GM12872 (cell line): ENCODE results near the gene PDE11A.

Experiments used
- CTCF ChIP-seq: IDR thresholded peaks from 3 replicates; pipeline ENCODE4 v1.5.1; 2011; ENCODE audit warnings: low read depth, mild to moderate bottlenecking, low read length, moderate library complexity; ENCODE audit not compliant: insufficient read depth

Gene PDE11A

DNA sequence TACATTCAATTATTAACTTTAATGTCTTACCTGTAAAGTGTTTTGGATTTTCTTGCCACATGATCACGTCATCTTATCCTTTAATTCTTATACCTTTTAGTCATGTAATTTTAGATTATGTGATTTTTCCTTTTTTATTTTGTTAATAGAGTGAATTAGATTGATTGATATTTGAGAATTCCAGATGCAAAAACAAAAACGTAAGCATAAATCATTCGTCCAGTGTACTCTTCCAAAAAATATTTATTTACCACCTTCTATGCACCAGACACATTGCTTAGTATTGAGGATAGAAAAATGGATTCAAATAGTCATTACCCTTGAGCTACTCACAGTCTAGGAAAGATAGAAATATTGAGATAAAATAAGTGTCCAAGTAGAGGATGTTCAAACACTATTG, 249.6 kb downstream of the PDE11A start:
- TF ChIP-seq CTCF, result no peak

- no peak for TF ChIP-seq CTCF
Measured at GRCh38 chr2:177818412-177818811, 254.2 kb downstream of the PDE11A start.

DNA sequence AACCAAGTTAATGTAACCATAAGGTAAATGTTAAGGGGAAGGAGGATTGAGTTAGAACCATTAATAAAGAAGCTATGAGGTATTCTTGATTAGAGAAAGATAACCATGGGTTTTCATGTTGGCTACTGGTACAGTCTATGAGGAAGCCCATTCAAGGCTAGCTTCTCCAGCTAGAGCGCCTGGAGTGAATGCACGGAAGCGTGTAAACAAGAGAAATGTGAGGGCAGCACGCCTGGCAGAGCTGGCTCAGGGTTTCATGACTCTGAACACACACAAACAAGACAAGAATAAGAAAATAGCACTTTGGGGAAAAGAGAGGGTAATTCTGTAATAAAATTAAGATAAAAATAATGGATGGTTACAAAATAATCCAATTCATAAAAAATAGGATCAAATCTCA, 255.3 kb downstream of the PDE11A start:
- TF ChIP-seq CTCF, result no peak

- no peak for TF ChIP-seq CTCF
Measured at GRCh38 chr2:177816766-177817165, 255.8 kb downstream of the PDE11A start.

DNA sequence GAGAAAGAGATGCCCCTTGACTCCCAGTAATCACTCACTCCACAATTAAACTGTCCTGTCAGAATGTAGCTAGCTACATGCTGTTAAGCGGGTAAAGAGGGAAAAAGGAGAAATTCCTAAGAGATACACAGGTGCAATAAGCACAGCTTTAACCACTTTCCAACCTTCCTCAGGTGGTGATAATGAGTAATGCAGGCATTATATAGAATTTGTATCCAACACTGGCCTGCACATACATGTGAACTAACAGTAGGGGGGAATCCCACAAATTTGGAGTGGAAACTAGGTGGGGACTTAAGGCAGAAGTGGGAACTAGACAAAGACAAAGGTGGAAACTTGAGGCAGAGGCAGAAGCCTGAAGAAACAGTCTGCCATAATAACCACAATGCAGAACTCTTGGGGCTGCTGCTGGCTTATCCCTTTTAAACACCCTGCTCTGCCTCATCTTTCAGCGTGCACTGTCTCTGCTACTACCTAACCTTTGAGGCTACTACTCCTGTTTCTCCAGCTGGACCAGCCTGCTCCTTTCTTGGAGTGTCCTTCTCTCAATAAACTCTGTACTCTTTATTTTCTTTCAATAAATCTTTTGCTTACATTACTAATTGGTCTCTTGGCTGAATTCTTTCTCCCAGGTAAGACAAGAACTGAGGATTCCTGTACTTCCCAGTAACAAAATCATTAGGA, 259.7 kb downstream of the PDE11A start:
- 0 out of 3 replicates have a peak, but pooled peaks have one; percentile 13 for TF ChIP-seq CTCF

DNA sequence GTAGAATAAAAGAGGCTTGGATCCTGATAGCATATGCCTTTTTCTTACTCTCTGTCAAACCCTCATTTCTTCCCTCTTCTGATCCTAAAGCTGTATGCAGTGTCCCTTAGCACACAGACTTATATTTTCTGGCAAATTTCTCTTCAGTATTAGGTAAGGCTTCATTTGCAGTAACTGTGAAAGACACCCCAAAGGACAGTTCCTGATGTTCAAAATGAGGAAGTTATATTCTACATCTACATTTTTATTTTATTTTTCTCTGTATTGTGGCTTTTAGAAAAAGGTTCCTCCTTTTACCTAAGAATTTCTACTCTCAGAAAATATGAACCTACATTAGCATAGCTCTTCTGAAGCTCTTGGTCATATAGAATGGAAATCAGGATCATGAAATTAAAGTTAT, 261.7 kb downstream of the PDE11A start:
- no peak for TF ChIP-seq CTCF

GRCh38 chr2:177808984-177809809, 263.4 kb downstream of the PDE11A start:
- no peak for TF ChIP-seq CTCF
